Bronchus fibroblast of lung (primary cell): Measurements from ENCODE around the gene CFD. TPM values are rescaled to one million over a fixed set of nuclear protein-coding genes. Genes with fewer than 3 reads are reported as not detected.

Experiments
- total RNA-seq: library from RNA; depleted of rRNA; stranded (reverse); fragments of >200 nt; gene quantifications from 2 replicates; pipeline ENCODE4 v1.2.3, GENCODE V29; 2015

The CFD gene
- 7.0 and 7.6 TPM in 2 replicates for total RNA-seq

GRCh38 chr19:858868-859843 is at the start of gene CFD:
Gene CFD (plus strand): TSS chr19:859664. CDS start chr19:859690, 26 bp downstream.

GRCh38 chr19:821825-822503 is 37.5 kb upstream of the CFD start, which contains the start of gene PLPPR3:
Gene PLPPR3 (minus strand): TSS chr19:821955. CDS start chr19:821559, 396 bp downstream.

GRCh38 chr19:827710-828321 is 31.6 kb upstream of the CFD start, which contains the start of gene AZU1:
Gene AZU1 (plus strand): TSS chr19:827837. CDS start chr19:827847, 10 bp downstream.

GRCh38 chr19:840519-841206 is 18.8 kb upstream of the CFD start, which contains the start of gene PRTN3:
Gene PRTN3 (plus strand): TSS chr19:840999. CDS start chr19:841009, 10 bp downstream.

GRCh38 chr19:852136-853013 is 7.1 kb upstream of the CFD start, which contains the start of gene ELANE:
Gene ELANE (plus strand): TSS chr19:852303. CDS start chr19:852329, 26 bp downstream.

GRCh38 chr19:892894-893689 is 33.6 kb downstream of the CFD start, which contains the start of the genes MED16 and RNU6-9:
Gene MED16 (minus strand): TSS chr19:893187. CDS start chr19:891131, 2,056 bp downstream.
Gene RNU6-9 (plus strand): TSS chr19:893484.

Other genes with a start within 250 kb of the CFD start
- 25.6 and 28.4 TPM in 2 replicates for gene POLRMT, start 226.1 kb upstream of the CFD start, total RNA-seq
- 0.30 and 0.34 TPM in 2 replicates for gene FGF22, start 219.8 kb upstream of the CFD start, total RNA-seq
- gene RNF126, start 196.4 kb upstream of the CFD start, total RNA-seq = 55.8 and 63.0 TPM in 2 replicates
- 81.8 and 89.3 TPM in 2 replicates for gene FSTL3, start 183.3 kb upstream of the CFD start, total RNA-seq
- not detected in 2 replicates for gene PRSS57, start 164.2 kb upstream of the CFD start, total RNA-seq
- 9.2 and 10.1 TPM in 2 replicates for gene PALM, start 150.7 kb upstream of the CFD start, total RNA-seq
- under 0.01 TPM in 1 of 2 replicates, not detected in the other for gene MISP, start 108.6 kb upstream of the CFD start, total RNA-seq
- gene PTBP1, start 62.2 kb upstream of the CFD start, total RNA-seq = 229 and 250 TPM in 2 replicates
- gene PLPPR3, start 37.7 kb upstream of the CFD start, total RNA-seq = 3.4 and 4.7 TPM in 2 replicates
- gene AZU1, start 31.8 kb upstream of the CFD start, total RNA-seq = not detected in 2 replicates
- not detected in 2 replicates for gene PRTN3, start 18.7 kb upstream of the CFD start, total RNA-seq
- gene ELANE, start 7.4 kb upstream of the CFD start, total RNA-seq = 0.15 and 0.50 TPM in 2 replicates
- gene MED16, start 33.5 kb downstream of the CFD start, total RNA-seq = 48.6 and 50.4 TPM in 2 replicates
- not detected in 2 replicates for gene RNU6-9, start 33.8 kb downstream of the CFD start, total RNA-seq
- 35.1 and 38.0 TPM in 2 replicates for gene R3HDM4, start 53.6 kb downstream of the CFD start, total RNA-seq
- not detected in 2 replicates for gene KISS1R, start 57.7 kb downstream of the CFD start, total RNA-seq
- 6.7 and 8.7 TPM in 2 replicates for gene ARID3A, start 66.4 kb downstream of the CFD start, total RNA-seq
- gene WDR18, start 124.7 kb downstream of the CFD start, total RNA-seq = 80.5 and 86.7 TPM in 2 replicates
- gene GRIN3B, start 140.8 kb downstream of the CFD start, total RNA-seq = 0.17 and 3.1 TPM in 2 replicates
- 115 and 128 TPM in 2 replicates for gene TMEM259, start 161.5 kb downstream of the CFD start, total RNA-seq
- not detected in 2 replicates for gene RNU6-2, start 161.9 kb downstream of the CFD start, total RNA-seq
- 303 and 326 TPM in 2 replicates for gene CNN2, start 166.9 kb downstream of the CFD start, total RNA-seq
- 2.8 and 3.0 TPM in 2 replicates for gene ABCA7, start 180.4 kb downstream of the CFD start, total RNA-seq
- 0.59 and 2.9 TPM in 2 replicates for gene ARHGAP45, start 207.5 kb downstream of the CFD start, total RNA-seq
- gene POLR2E, start 235.7 kb downstream of the CFD start, total RNA-seq = 300 TPM in 2 replicates
- gene GPX4, start 244.3 kb downstream of the CFD start, total RNA-seq = 672 and 674 TPM in 2 replicates